Cortex of kidney (tissue), 1 donor: Measurements from ENCODE around the gene MFSD6L.

Source experiments
- DNase-seq: peaks from one replicate; lab custom pipeline; 2025; lab: John Stamatoyannopoulos, UW

The MFSD6L gene

DNA sequence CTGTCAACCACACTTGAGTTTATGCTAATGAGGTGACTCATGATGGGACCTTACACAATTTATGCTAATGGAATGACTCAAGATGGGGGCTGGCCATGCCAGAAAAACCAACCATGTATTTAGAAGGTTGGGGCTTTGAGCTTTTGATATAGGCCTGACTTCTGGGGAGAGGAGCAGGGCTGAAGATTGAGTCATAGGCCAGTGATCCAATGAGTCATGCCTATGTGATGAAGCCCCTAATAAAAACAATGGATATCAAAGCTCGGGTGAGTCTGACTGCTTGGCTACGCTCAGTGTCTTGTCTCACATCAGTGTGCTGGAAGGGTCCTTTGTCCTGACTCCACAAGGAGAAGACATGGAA is 7.3 kb downstream of the MFSD6L start:
- DNase-seq = no peak

DNA sequence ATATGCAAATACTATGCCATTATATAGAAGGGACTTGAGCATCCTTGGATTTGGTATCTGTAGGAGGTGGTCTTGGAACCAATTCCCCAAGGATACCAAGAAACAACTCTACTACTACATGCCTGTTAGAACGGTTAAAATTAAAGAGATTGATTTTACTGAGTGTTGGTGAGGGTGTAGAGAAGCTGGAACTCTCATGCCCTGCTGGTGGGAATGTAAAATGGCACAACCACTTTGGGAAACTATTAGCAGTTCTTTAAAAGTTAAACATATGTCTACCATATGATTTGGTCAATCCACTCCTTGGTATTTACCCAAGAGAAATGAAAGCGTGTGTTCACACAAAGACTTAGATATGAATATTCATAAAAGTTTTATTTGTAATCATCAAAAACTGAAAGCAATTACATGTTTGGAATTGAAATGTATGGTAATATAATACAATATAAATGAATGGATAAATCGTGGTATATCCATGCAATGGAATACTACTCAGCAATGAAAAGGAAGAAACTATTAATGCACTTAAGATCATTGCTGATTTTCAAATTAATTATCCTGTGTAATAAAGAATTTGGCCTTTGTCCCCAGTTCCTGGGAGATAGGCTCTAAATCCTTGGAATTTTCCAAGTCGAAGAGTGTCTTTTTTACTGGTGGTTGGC is 7.8 kb downstream of the MFSD6L start:
- DNase-seq = no peak

DNA sequence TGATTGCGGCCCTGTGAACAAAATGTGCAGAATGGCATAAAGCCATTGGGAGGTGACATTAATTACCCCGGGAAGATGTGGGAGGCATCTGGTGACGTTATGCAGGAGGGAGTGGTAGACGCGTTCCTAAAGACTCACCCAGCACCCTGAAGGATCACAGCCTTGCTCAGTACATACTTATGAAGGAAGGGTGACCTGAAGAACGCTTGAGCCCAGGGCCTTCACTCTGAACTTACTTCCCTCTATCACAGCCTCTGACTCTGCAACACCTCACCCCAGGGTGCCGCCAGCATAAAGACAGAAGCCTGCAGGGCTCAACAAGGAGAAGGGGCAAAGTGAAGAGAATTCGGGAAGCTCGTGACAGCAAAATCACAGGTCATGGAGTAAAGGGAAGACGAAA is 9.4 kb downstream of the MFSD6L start:
- no peak for DNase-seq

GRCh38 chr17:8788998-8789397 is 10.2 kb downstream of the MFSD6L start:
- DNase-seq = no peak

GRCh38 chr17:8785547-8786413 is 13.4 kb downstream of the MFSD6L start:
- DNase-seq = no peak

- DNase-seq = no peak
Measured at GRCh38 chr17:8782176-8782575, 17.0 kb downstream of the MFSD6L start.

DNA sequence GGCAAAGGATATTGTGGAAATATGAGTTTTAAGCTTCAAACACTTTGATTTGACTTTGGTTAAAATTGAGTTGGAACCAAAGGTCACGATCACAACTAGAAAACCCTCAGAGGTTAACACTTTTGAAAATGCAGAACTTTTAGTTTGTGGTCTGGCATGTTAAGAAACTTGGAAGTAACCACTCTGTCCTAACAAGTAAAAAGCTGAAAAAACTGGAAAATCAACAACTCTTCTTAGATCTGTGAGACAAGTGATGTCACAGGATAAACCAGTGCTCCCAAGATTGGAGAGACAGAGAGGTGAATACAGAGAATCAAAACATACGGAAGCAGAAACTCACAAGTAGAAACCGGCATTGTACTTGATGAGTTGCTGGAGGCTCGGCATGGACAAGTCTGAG is 17.4 kb downstream of the MFSD6L start:
- no peak for DNase-seq

DNA sequence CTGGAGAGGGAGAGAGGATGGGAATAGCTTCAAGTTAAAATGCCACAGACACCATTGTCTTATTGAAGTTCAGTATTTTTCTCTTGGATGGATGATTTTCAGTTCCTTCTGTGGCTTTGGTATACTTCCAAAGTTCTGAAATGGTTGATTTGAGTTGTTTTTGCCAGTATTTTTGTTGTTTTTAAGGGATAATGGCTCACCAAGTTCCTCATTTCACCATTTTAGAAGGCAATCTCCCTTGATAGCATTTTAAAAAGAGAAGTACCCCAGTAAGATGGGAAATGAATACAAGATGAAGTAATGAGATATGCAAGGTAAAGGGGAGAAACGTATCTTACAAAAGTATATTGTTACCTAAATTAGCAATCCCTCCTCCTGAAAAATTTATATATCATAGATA is 22.3 kb downstream of the MFSD6L start:
- DNase-seq = no peak

- DNase-seq = no peak
Measured at GRCh38 chr17:8776248-8776647, 22.9 kb downstream of the MFSD6L start.

- no peak for DNase-seq
Measured at GRCh38 chr17:8766731-8767130, 32.4 kb downstream of the MFSD6L start.

- DNase-seq = no peak
Measured at GRCh38 chr17:8762012-8762411, 37.2 kb downstream of the MFSD6L start.

DNA sequence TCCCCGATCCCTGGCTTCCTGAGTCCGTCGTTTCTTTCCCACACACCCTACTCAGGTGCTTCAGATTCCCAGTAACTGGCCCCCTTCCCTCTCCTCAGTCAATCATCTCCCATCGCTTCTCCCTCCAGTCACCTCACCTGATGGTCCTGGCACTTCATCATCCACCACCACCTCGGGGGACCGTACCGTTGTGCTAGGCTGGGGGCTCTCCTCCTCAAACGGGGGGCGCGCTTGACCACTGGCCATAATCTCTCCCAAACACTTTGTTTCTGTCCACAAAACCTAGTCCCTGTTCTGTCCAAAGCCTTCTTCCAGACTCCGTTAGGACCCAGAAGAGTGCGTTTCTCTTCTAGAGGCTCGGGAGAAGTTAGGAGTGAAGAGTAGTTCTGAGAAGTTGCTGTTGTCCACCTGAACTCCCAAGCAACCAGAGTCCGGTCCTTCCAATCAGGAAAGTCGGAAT is 41.0 kb downstream of the MFSD6L start, which contains the start of gene SPDYE4:
Gene SPDYE4, minus strand, starts transcription at position 410 of the 460 bp plus-strand sequence. Its CDS starts 164 bp downstream, at position 246.
- DNase-seq = no peak

- no peak for DNase-seq
Measured at GRCh38 chr17:8757189-8757588, 42.0 kb downstream of the MFSD6L start.

- DNase-seq = no peak
Measured at GRCh38 chr17:8755590-8756255, 43.4 kb downstream of the MFSD6L start.

DNA sequence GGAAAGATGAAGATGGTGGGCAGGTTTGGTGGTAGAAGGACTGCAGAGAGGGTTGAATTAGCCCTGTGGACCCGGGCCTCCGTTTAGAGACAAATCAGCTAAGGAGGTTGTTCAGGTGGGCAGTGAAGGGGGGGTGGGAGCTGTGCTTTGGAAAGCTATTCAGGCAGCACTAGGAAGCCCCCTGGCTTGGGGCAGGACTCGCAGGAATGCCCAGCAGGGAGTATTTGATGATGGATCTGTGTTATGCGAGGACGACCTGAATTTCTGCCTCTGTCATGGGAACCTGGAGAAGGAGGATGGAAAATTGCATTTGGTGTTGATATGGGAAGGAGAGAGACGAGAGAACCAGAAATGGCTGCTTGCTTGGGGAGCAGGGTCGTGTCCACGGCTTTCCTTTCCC is 44.3 kb downstream of the MFSD6L start:
- no peak for DNase-seq

DNA sequence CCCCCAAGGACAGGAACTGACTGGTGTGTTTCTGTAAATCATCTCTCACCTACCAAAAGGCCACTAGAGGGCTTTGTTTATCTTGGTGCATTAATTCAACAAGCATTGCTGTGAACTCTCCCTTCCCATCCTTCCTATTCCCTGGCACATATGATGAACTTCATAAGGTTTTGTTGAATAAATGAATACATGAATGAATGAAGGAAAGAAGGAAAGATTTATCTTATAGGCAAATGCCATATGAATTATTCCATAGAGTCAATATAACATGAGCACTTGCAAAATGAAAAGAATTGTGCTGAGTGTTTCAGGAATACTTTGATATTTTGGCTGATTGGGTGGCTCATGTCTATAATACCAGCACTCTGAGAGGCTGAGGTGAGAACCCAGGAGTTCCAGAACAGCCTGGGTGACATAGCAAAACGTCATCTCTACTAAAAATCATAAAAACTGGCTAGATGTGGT is 45.2 kb downstream of the MFSD6L start:
- no peak for DNase-seq

DNA sequence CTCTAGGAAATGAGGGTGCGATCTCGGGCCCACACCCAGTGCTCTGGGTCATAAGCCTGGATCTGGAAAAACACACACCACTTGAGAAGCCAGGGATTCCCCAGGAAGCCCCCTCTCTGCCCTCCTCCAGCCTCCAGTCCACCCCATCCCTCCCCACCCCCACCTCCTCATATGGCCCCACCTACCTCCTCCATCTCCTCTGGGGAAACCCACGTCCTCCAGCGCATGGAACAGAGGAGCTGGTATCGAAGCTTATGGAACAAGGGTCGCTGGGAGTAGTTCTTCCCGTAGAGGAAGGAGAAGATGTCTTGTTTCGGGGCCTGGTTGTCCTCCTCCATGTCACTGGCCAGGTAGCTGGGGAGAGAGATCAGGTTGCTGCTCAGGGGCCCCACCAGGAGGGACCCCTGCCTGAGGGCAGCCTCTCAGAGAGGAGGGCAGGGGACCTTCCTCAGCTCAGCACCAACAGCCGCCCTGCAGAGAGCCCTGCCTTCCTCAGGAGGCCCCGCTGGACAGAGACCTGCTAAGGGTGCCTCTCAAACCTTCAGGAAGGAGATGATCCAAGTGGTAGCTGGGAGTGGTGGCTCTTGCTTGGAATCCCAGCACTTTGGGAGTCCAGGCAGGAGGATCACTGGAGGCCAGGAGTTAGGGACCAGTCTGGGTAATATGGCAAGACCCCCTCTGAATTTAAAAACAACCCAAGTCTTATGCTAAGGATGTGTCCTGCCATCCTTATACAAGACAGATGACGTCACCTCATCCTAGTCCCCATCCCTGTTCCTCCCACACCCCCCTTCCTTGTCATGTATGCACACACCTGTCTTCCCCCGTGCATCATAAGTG is 45.8 kb downstream of the MFSD6L start:
- DNase-seq = no peak

DNA sequence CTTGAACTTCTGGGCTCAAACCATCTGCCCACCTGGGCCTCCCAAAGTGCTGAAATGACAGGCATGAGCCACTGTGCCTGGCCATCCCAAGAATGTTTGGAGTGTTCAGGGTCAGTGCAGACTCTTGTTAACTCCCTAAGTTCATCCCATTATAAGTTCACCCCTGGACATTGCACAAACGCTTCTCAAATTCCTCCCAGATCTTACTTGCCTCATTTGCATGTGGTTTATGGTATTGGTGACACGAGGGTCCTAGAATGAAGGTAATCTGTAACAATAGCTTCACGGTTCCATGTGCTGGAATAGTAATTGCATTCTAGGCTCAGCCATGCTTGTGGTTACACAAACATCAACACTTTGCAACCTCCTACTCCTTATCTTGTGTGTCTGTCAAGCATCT is 49.5 kb downstream of the MFSD6L start:
- DNase-seq = no peak

DNA sequence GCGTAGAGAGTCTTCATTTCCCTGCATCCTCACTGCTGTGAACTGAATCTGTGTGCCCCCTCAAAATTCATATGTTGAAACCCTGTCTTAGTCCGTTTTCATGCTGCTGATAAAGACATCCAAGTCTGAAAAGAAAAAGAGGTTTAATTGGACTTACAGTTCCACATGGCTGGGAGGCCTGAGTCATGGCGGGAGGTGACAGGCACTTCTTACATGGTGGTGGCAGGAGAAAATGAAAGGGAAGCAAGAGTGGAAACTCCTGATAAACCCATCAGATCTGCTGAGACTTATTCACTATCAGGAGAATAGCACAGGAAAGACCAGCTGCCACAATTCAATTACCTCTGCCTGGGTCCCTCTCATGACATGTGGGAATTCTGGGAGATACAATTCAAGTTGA is 51.4 kb downstream of the MFSD6L start:
- DNase-seq = no peak
